ENCODE data around the gene ABCA7. TPM values are rescaled to one million over a fixed set of nuclear protein-coding genes. Genes with fewer than 3 reads are reported as not detected.
A peak's percentile ranks its signal among the peaks of the same experiment; 100 is the strongest.

Gene ABCA7
- total RNA-seq, 1 experiment from 2014 or later: 40.3 TPM

GRCh38 chr19:996051-996838, 43.7 kb upstream of the ABCA7 start (continued):
- no peak for TF ChIP-seq USF2 (CRISPR knock-in tag; IDR thresholded peaks at IDR 0.05)
- peak; percentile 80; the same call in 1 of the 2 replicates for TF ChIP-seq CREM (CRISPR knock-in tag; IDR thresholded peaks at IDR 0.05)
- TF ChIP-seq FOXK1 (CRISPR knock-in tag; IDR thresholded peaks at IDR 0.05): no peak; the same call in 1 of the 2 replicates

- H3K36me3 Mint-ChIP-seq: no peaks in the 10 kb centered on the region
- TF ChIP-seq MXD4 (CRISPR knock-in tag; IDR thresholded peaks at IDR 0.05; ENCODE audit: borderline replicate concordance): no peak
- POLR2A ChIA-PET: interaction anchor here (0.5 kb wide), 1 partner anchor 396 kb away, joined by 3 read pairs; no protein-coding TSS in a partner anchor
- H3K27me3 Mint-ChIP-seq (ENCODE audit: low read depth): peaks cover 46% of the 10 kb centered on the region
- H3K27ac Mint-ChIP-seq: no peak overlapping the region
- ATAC-seq: no peak
- CTCF ChIA-PET: interaction anchor here (0.5 to 2.9 kb wide), 4 partner anchors 79 to 153 kb away, joined by 3 to 6 read pairs (median 4); no protein-coding TSS in a partner anchor
- no peak for DNase-seq (ENCODE audit: low spot score)
- peaks cover 5% of the 10 kb centered on the region; the same call in 1 of the 2 replicates for H3K4me1 Mint-ChIP-seq
- H3K4me3 Mint-ChIP-seq: no peak overlapping the region
- no peaks in the 10 kb centered on the region for H3K9me3 Mint-ChIP-seq
These were observed 41.8 kb upstream of the ABCA7 start for GRCh38 chr19:998064-998463.

- H3K4me1 Mint-ChIP-seq: peaks cover 5% of the 10 kb centered on the region; the same call in 1 of the 2 replicates
- DNase-seq (ENCODE audit: low spot score) (no peak), ATAC-seq (no peak)
- CTCF ChIA-PET: interaction anchor here (1.1 to 1.7 kb wide), 3 partner anchors 20 to 245 kb away, joined by 3 to 4 read pairs (median 3); no protein-coding TSS in a partner anchor
- no peak overlapping the region for H3K27ac Mint-ChIP-seq
- H3K9me3 Mint-ChIP-seq: no peaks in the 10 kb centered on the region
- POLR2A ChIA-PET: interaction anchor here (0.6 kb wide), 1 partner anchor 29 kb away, joined by 3 read pairs; no protein-coding TSS in a partner anchor
- peak overlapping the region; percentile 53 for H3K4me3 Mint-ChIP-seq
- no peaks in the 10 kb centered on the region for H3K36me3 Mint-ChIP-seq
- H3K27me3 Mint-ChIP-seq (ENCODE audit: low read depth): peaks cover 49% of the 10 kb centered on the region
- TF ChIP-seq IRF1 (CRISPR knock-in tag; IDR thresholded peaks at IDR 0.05) (no peak), EMX1 (CRISPR knock-in tag; IDR thresholded peaks at IDR 0.05) (no peak), FOXP1 (CRISPR knock-in tag; IDR thresholded peaks at IDR 0.05; ENCODE audit: borderline replicate concordance) (no peak), TP53 (CRISPR knock-in tag; IDR thresholded peaks at IDR 0.05) (no peak), ESRRA (CRISPR knock-in tag; IDR thresholded peaks at IDR 0.05; ENCODE audit: borderline replicate concordance) (no peak), USF1 (CRISPR knock-in tag; IDR thresholded peaks at IDR 0.05) (no peak), ZNF121 (CRISPR knock-in tag; IDR thresholded peaks at IDR 0.05) (no peak), ATF2 (CRISPR knock-in tag; IDR thresholded peaks at IDR 0.05; ENCODE audit: borderline replicate concordance, low read depth) (no peak), E2F4 (CRISPR knock-in tag; IDR thresholded peaks at IDR 0.05; ENCODE audit: borderline replicate concordance, low read depth) (no peak), IRF2 (CRISPR knock-in tag; IDR thresholded peaks at IDR 0.05; ENCODE audit: borderline replicate concordance, low read depth) (no peak), NR3C1 (CRISPR knock-in tag; conservative IDR thresholded peaks at IDR 0.05; ENCODE audit: low read depth) (no peak), TEAD4 (CRISPR knock-in tag; IDR thresholded peaks at IDR 0.05) (no peak), FOXJ3 (CRISPR knock-in tag; IDR thresholded peaks at IDR 0.05; ENCODE audit: borderline replicate concordance) (no peak), GTF2I (CRISPR knock-in tag; conservative IDR thresholded peaks at IDR 0.05) (no peak), SOX15 (CRISPR knock-in tag; IDR thresholded peaks at IDR 0.05) (no peak), ZNF423 (CRISPR knock-in tag; IDR thresholded peaks at IDR 0.05) (no peak), MYBL2 (CRISPR knock-in tag; IDR thresholded peaks at IDR 0.05) (no peak), E2F1 (CRISPR knock-in tag; IDR thresholded peaks at IDR 0.05) (no peak), RORB (CRISPR knock-in tag; IDR thresholded peaks at IDR 0.05) (no peak)
These were observed 40.6 kb upstream of the ABCA7 start for GRCh38 chr19:999379-999719.
